GM12878 (cell line): ENCODE data around the gene AVL9. TPM values are rescaled to one million over a fixed set of nuclear protein-coding genes. Genes with fewer than 3 reads are reported as not detected.

Source experiments
- BCL3 ChIP-seq: IDR thresholded peaks from 2 replicates; pipeline ENCODE4 v1.6.1; 2011; ENCODE audit warnings: borderline replicate concordance, low read depth, mild to moderate bottlenecking, moderate library complexity, low read length; ENCODE audit not compliant: insufficient read depth, poor library complexity, severe bottlenecking
- CHD4 ChIP-seq: fragments of 200-600 bp; sonication (generic); IDR thresholded peaks from 2 replicates; pipeline ENCODE4 v1.6.1; 2016; ENCODE audit warnings: mild to moderate bottlenecking
- CTCF ChIP-seq, 3 experiments: IDR thresholded peaks in 2 of 3; conservative IDR thresholded peaks in 1 of 3; 2 replicates each; pipeline ENCODE4 v1.5.1; 2011; ENCODE audit warnings: low read depth in 3 of 3, low read length in 3 of 3, mild to moderate bottlenecking in 3 of 3, control low read depth in 2 of 3, moderate library complexity in 2 of 3, inconsistent platforms in 1 of 3, mixed read lengths in 1 of 3; ENCODE audit not compliant: control insufficient read depth in 2 of 3, insufficient read depth in 1 of 3; ENCODE audit errors: extremely low read depth in 1 of 3
- GABPA ChIP-seq: IDR thresholded peaks from 2 replicates; pipeline ENCODE4 v1.6.1; 2014; ENCODE audit warnings: antibody characterized with exemption, low read depth, mild to moderate bottlenecking, inconsistent platforms
- KDM1A ChIP-seq: fragments of 200-600 bp; sonication (generic); IDR thresholded peaks from 2 replicates; pipeline ENCODE4 v1.6.1; 2016; ENCODE audit warnings: borderline replicate concordance
- RELA ChIP-seq: fragments of 450-650 bp; IDR thresholded peaks from 2 replicates; pipeline ENCODE4 v1.8.0; 2014; ENCODE audit warnings: borderline replicate concordance; ENCODE audit not compliant: partially characterized antibody
- RELB ChIP-seq: fragments of 450-650 bp; IDR thresholded peaks from 2 replicates; pipeline ENCODE4 v1.6.1; 2017; ENCODE audit warnings: low read depth, mild to moderate bottlenecking, moderate library complexity
- SMAD5 ChIP-seq: IDR thresholded peaks from 2 replicates; pipeline ENCODE4 v1.6.1; 2016; ENCODE audit warnings: antibody characterized with exemption, low read depth
- SUPT20H ChIP-seq: IDR thresholded peaks from 2 replicates; pipeline ENCODE4 v1.6.1; 2011; ENCODE audit warnings: low read depth, mild to moderate bottlenecking, low read length, moderate library complexity, borderline replicate concordance; ENCODE audit not compliant: control insufficient read depth
- ZBTB4 ChIP-seq: fragments of 450-650 bp; formaldehyde crosslinking; IDR thresholded peaks from 2 replicates; pipeline ENCODE4 v1.4.0; 2022; ENCODE audit warnings: mild to moderate bottlenecking, moderate library complexity
- polyA plus RNA-seq, 11 experiments: library from polyadenylated mRNA; depleted of rRNA in 4 of 11; unstranded in 6 of 11; stranded (reverse) in 5 of 11; fragments of >200 nt; fragmentation: Nextera tagmentation in 4 of 11; fragmentation: Illumina TruSeq in 1 of 11; extraction: Ambion mirVana in 4 of 11; extraction: Trizol in 1 of 11; gene quantifications; 1 replicate in 1 of 11; 2 replicates in 10 of 11; pipeline versions ENCODE4 v1.2.1 to v1.2.3, GENCODE V29; 2011 to 2016; ENCODE audit warnings: inconsistent platforms in 2 of 11, missing spikeins in 2 of 11, low read depth in 1 of 11
- total RNA-seq, 4 experiments: library from RNA; depleted of rRNA in 3 of 4; stranded (reverse); fragments of >200 nt in 3 of 4; fragmentation: Illumina TruSeq in 1 of 4; extraction: Trizol in 1 of 4; gene quantifications; 2 replicates each; pipeline versions ENCODE4 v1.2.1 to v1.2.3, GENCODE V29; 2013 to 2021

AVL9 gene
- total and polyA plus RNA-seq, 10 of the 15 experiments (the other 5 are each of a cell fraction or from before 2014, with no cell fraction given) = 4.5 to 41.6 (median 20.1) TPM

GRCh38 chr7:32537760-32538159 lies 42.5 kb downstream of the AVL9 start (continued):
- TF ChIP-seq CTCF (IDR thresholded peaks at IDR 0.05 in 2 of 3, conservative IDR thresholded peaks at IDR 0.05 in 1 of 3; ENCODE audit: control insufficient read depth in 2 of 3, extremely low read depth in 1 of 3, insufficient read depth in 1 of 3, low read depth in 3 of 3, low read length in 3 of 3) (no peak), SMAD5 (no peak), KDM1A (no peak), CHD4 (no peak), ZBTB4 (no peak), BCL3 (no peak), SUPT20H (no peak), RELA (no peak), RELB (no peak), GABPA (no peak)
- TF ChIP-seq, all 136 proteins: peak for 0
